MCF 10A (cell line): ENCODE data around the gene S100A6. TPM values are rescaled to one million over a fixed set of nuclear protein-coding genes. Genes with fewer than 3 reads are reported as not detected.

Source experiments
- BruUV-seq: library from RNA; stranded (reverse); fragments of 400-500 nt; replicated peaks from 2 replicates; lab custom pipeline; 2021; lab: Mats Ljungman, UMichigan
- CTCF ChIA-PET: fragments of 300-600 bp; sonication (Branson Sonifier 250); formaldehyde crosslinking; extraction: SDS; loops from one replicate; lab custom pipeline; 2021; ENCODE audit warnings: antibody characterized with exemption, inconsistent platforms; lab: Yijun Ruan, JAX
- POLR2A ChIA-PET: fragments of 300-600, 350-650 bp; sonication (Branson Sonifier 250); formaldehyde crosslinking; extraction: SDS; loops from one replicate; lab custom pipeline; 2020; ENCODE audit warnings: antibody characterized with exemption, inconsistent platforms; lab: Yijun Ruan, JAX
- DNase-seq: peaks from one replicate; pipeline ENCODE4 v3.0.0-alpha.2; 2018; ENCODE audit not compliant: unreplicated experiment
- H3K27ac Mint-ChIP-seq: one replicate; pipeline ENCODE4 v1.8.0; 2022; ENCODE audit warnings: mild to moderate bottlenecking, low read depth, mixed read lengths; ENCODE audit not compliant: unreplicated experiment
- H3K27me3 Mint-ChIP-seq: one replicate; pipeline ENCODE4 v1.8.0; 2022; ENCODE audit warnings: mixed read lengths; ENCODE audit not compliant: insufficient read depth, unreplicated experiment
- H3K36me3 Mint-ChIP-seq: one replicate; pipeline ENCODE4 v1.8.0; 2022; ENCODE audit warnings: mild to moderate bottlenecking, moderate library complexity, mixed read lengths; ENCODE audit not compliant: insufficient read depth, unreplicated experiment
- H3K4me1 Mint-ChIP-seq: one replicate; pipeline ENCODE4 v1.8.0; 2022; ENCODE audit warnings: mixed read lengths; ENCODE audit not compliant: insufficient read depth, unreplicated experiment
- H3K4me3 Mint-ChIP-seq: one replicate; pipeline ENCODE4 v1.8.0; 2022; ENCODE audit warnings: mild to moderate bottlenecking, moderate library complexity, mixed read lengths; ENCODE audit not compliant: unreplicated experiment
- H3K9me3 Mint-ChIP-seq: one replicate; pipeline ENCODE4 v1.8.0; 2022; ENCODE audit warnings: mixed read lengths; ENCODE audit not compliant: unreplicated experiment
- intact Hi-C: fragments of 100-400 bp; cut with micrococcal nuclease; formaldehyde crosslinking; loops from 2 replicates; pipeline ENCODE4 v1.14.1; 2022
- total RNA-seq: library from RNA; stranded (reverse); gene quantifications from 2 replicates; pipeline ENCODE4 v1.2.3, GENCODE V29; 2022
- TF ChIP-seq, protein P1 (sequence below): fragments of 200-600 bp; IDR thresholded peaks from one replicate; pipeline ENCODE4 v1.8.0; 2022; ENCODE audit warnings: antibody characterized with exemption, mild to moderate bottlenecking; ENCODE audit not compliant: unreplicated experiment

The S100A6 gene
- total RNA-seq, 1 experiment from 2014 or later: 2,571 TPM

DNA sequence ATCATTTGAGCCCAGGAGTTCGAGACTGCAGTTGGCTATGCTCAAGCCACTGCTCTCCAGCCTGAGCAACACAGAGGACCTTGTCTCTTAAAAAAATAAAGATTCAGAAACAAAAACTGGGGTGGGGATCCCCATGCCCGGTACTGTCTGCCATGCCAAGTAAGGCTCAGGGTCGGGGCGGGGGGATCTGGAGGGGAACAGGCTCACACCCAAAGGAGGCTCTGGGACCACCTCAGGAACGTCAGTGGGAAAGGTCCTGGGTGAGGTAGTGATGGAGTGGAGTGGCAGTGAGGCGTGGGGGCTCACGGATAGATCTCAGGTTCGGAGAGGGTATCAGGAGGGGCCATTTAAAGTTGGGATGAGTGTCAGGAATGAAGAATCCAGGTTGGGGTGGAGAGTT lies 10.6 kb upstream of the S100A6 start:
- no peaks in the 10 kb centered on the region for H3K9me3 Mint-ChIP-seq
- peak overlapping the region; percentile 92 for H3K27ac Mint-ChIP-seq
- ChIA-PET CTCF (interaction anchor here (0.6 to 13.1 kb wide), 7 partner anchors 11 to 35 kb away, joined by 3 to 146 read pairs (median 10); partner anchors contain the start of gene S100A6), POLR2A (interaction anchor here (1.2 to 36.1 kb wide), 7 partner anchors 8 to 444 kb away, joined by 3 to 2106 read pairs (median 4); partner anchors contain the start of genes ILF2, RPS27, S100A2 and S100A3)
- intact Hi-C loops: no loop called here
- no peak overlapping the region for H3K4me3 Mint-ChIP-seq
- peaks cover 79% of the 10 kb centered on the region for H3K4me1 Mint-ChIP-seq
- BruUV-seq: no TSS peak
- no peaks in the 10 kb centered on the region for H3K27me3 Mint-ChIP-seq
- no peak for DNase-seq
- TF ChIP-seq, protein P1, sequence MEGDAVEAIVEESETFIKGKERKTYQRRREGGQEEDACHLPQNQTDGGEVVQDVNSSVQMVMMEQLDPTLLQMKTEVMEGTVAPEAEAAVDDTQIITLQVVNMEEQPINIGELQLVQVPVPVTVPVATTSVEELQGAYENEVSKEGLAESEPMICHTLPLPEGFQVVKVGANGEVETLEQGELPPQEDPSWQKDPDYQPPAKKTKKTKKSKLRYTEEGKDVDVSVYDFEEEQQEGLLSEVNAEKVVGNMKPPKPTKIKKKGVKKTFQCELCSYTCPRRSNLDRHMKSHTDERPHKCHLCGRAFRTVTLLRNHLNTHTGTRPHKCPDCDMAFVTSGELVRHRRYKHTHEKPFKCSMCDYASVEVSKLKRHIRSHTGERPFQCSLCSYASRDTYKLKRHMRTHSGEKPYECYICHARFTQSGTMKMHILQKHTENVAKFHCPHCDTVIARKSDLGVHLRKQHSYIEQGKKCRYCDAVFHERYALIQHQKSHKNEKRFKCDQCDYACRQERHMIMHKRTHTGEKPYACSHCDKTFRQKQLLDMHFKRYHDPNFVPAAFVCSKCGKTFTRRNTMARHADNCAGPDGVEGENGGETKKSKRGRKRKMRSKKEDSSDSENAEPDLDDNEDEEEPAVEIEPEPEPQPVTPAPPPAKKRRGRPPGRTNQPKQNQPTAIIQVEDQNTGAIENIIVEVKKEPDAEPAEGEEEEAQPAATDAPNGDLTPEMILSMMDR: no peak
- H3K36me3 Mint-ChIP-seq: peaks cover 13% of the 10 kb centered on the region

DNA sequence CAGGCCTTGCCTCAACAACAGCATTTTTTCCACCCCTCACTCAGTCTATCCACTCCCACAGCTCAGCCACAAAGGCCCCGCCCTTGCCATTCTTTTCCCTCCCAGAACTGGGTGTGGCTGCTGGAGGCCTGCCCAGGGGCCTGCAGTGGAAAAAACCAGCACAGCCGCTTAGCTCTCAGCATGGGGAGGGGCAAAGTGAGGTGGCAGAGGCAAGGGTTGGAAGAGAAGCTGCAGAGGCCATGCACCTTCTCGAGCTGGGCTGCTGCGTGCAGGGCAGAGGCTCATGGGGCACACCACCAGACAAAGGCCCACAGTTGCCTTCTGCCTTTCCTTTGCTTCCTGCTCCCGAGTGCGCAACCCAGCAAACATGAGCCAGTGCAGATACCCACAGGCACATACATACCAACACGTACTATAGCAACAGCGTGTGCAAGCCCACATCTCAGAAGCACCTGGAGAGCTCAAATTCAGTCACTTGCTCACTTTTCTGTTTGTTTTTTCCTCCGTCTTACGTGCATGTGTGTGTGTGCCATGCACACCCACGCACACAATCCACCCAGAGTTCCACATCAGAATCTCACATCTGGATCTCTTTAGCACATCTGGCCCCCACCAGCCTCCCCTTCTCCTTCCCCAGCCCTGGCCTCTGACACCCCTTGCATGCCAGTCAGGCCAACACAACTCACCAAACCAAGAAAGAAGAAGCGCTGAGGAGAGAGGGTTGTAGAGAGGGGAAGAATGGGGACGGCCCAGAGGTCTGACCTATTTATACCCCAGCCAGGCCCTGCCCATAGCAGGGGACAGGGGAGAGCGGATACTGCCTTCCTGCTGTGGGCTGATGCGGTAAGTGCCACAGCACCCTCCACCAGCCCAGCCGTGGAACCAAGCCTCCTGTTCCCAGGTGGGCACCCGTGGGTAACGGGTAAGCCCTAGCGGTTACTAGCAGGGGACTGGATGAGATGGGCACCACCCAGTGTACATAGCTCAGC lies 9.6 kb upstream of the S100A6 start, which contains the start of gene S100A4:
S100A4 (minus strand) TSS at position 740 of the 989 bp plus-strand sequence. CDS start 1,012 bp downstream, outside the sequence.
- intact Hi-C loops: loop anchor here (1.0 kb wide), 1 partner anchor 11 kb away; no protein-coding TSS in a partner anchor
- Mint-ChIP-seq H3K27me3 (no peaks in the 10 kb centered on the region), H3K36me3 (peaks cover 11% of the 10 kb centered on the region), H3K4me3 (peak within 1 kb of the TSS; percentile 72), H3K9me3 (no peaks in the 10 kb centered on the region), H3K4me1 (peaks cover 89% of the 10 kb centered on the region), H3K27ac (peak within 1 kb of the TSS; percentile 92)
- TSS peak; percentile 7 for BruUV-seq
- POLR2A ChIA-PET: interaction anchor here (0.7 to 36.1 kb wide), 21 partner anchors 8 to 445 kb away, joined by 3 to 2106 read pairs (median 4); partner anchors contain the start of genes CHTOP, ILF2, JTB and RAB13
- CTCF ChIA-PET: interaction anchor here (0.6 to 13.1 kb wide), 18 partner anchors 8 to 1584 kb away, joined by 3 to 146 read pairs (median 4); partner anchors contain the start of gene S100A6
- DNase-seq: peak; percentile 99
- TF ChIP-seq, protein P1: no peak

DNA sequence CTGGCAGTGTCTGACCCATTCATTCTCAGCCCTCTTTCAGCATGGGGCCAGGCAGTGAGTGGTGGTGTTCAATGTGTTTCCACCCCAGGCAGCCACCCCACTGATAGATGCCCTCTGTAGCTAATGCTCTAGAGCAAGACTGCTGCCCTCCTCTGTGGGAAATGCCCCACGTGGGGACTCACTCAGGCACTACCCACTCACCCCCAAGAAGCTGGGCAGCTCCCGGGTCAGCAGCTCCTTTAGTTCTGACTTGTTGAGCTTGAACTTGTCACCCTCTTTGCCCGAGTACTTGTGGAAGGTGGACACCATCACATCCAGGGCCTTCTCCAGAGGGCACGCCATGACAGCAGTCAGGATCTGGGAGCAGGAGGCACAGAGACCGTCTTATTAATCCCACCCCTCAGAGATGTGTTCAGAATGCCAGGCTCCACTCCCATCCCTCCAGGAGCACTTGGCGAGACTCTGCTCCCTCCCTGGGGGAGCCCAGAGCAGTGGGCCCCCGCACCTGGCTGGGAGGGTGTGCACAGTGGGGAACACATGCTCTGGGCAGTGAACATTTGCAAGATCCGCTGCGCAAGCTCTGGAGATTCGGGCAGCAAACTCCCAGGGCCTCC lies 8.8 kb upstream of the S100A6 start:
- CTCF ChIA-PET: interaction anchor here (0.6 to 13.1 kb wide), 17 partner anchors 9 to 1584 kb away, joined by 3 to 146 read pairs (median 4); partner anchors contain the start of genes INTS3 and S100A6
- Mint-ChIP-seq H3K27ac (peak overlapping the region; percentile 92), H3K4me3 (peak overlapping the region; percentile 72), H3K9me3 (no peaks in the 10 kb centered on the region), H3K4me1 (peaks cover 89% of the 10 kb centered on the region), H3K36me3 (peaks cover 11% of the 10 kb centered on the region), H3K27me3 (no peaks in the 10 kb centered on the region)
- DNase-seq: no peak
- intact Hi-C loops: loop anchor here (1.0 kb wide), 1 partner anchor 10 kb away; no protein-coding TSS in a partner anchor
- TF ChIP-seq, protein P1: no peak
- no TSS peak for BruUV-seq
- POLR2A ChIA-PET: interaction anchor here (0.7 to 36.1 kb wide), 20 partner anchors 8 to 441 kb away, joined by 3 to 2106 read pairs (median 4); partner anchors contain the start of genes CHTOP, CREB3L4, ILF2 and JTB
